ENCODE data around the gene AKR1C2. TPM values are rescaled to one million over a fixed set of nuclear protein-coding genes. Genes with fewer than 3 reads are reported as not detected.

The AKR1C2 gene
- total RNA-seq, 1 experiment from 2014 or later, result 0.25 TPM

DNA sequence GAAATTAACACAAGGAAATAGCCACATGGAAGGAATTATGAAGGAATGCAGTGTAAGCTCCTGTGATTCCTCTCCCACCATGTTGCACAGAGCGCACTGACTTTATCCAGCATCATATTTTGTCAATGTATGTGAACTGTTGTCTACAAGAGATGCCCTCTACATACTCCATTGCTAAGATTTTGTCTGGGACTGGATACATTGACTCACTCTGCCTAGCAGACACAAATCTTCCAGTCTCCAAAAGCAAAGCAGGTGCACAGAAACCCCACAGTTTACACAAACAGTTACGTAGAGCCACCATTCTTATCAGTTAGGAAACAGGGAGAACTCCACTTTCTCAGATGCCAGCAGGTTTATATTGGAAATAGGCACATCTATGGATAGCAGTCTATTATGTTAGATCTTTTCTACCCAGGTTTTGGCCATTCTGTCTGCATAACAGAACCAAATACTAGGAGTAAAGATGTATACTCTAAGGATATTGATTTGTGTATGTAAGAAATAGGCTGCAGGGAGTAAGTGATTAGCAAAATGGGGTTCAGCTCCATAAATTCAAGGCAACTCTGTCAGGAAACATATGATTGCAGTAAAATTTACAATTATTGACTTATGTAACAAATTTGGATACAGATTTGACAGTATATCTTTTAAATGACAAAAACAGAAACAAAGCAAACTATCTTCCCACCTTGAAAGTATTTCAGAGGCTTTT, 1.5 kb downstream of the AKR1C2 start:
- no TSS peak for BruUV-seq (replicated peaks)
- ATAC-seq, result no peak

DNA sequence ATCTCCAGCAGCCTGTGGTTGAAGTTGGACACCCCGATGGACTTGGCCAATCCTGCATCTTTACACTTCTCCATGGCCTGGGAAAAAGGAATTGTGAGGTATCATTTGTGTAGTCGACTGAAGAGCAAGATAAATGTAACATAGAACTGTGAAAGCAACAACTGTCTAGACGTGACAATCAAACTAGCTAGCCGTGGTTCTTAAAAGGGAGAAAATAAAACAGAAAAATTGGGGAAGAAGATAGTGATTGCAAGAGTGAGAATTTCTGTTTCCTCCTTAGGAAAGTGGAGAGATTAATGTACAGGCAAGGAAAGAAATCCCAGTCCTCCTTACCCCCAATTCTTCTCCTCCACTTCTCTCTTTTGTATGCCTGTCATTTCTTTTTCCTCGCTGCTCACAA, 5.0 kb downstream of the AKR1C2 start:
- Histone ChIP-seq H3K9ac (ENCODE audit: low read length) (no peak overlapping the region), H3K9me2 (ENCODE audit: insufficient read depth) (no peaks in the 10 kb centered on the region), H3K9me3 (ENCODE audit: control insufficient read depth in 1 of 2, insufficient read depth in 1 of 2, low read depth in 1 of 2, low read length in 2 of 2) (no peaks in the 10 kb centered on the region), H3K4me2 (ENCODE audit: low read length) (no peak overlapping the region), H3K4me1 (ENCODE audit: control insufficient read depth in 1 of 2, insufficient read depth in 2 of 2, low read length in 2 of 2) (no peaks in the 10 kb centered on the region), H3K79me2 (ENCODE audit: insufficient read depth, low read length) (no peaks in the 10 kb centered on the region), H3K27ac (ENCODE audit: low read depth, low read length) (no peak overlapping the region), H2AFZ (ENCODE audit: low read depth, low read length, poor library complexity, severe bottlenecking) (no peak overlapping the region), H3K4me3 (replicated peaks in 1 of 2; ENCODE audit: low read depth in 1 of 2, low read length in 2 of 2) (no peak overlapping the region), H3K27me3 (ENCODE audit: insufficient read depth, low read length) (no peaks in the 10 kb centered on the region), H3K36me3 (ENCODE audit: control insufficient read depth in 1 of 2, insufficient read depth in 2 of 2, low read length in 2 of 2) (no peaks in the 10 kb centered on the region), H4K20me1 (ENCODE audit: insufficient read depth) (no peaks in the 10 kb centered on the region)
- intact Hi-C loops (cut with micrococcal nuclease), result loop anchor here (1.0 kb wide), 1 partner anchor 29 kb away; no protein-coding TSS in a partner anchor
- no peak for DNase-seq (ENCODE audit: low read depth, low spot score)
- no TSS peak for BruUV-seq (replicated peaks)
- ATAC-seq, result no peak
- ChIA-PET POLR2A (no interaction called here), RAD21 (ENCODE audit: low non-redundant PET in 1 of 2, low total read pairs in 2 of 2, uncharacterized antibody in 2 of 2, unreplicated experiment in 2 of 2) (no interaction called here), CTCF (no interaction called here)
- no peak for TF ChIP-seq FOSL1 (IDR thresholded peaks at IDR 0.05; ENCODE audit: low read depth)
- no peak for TF ChIP-seq POLR2AphosphoS5 (IDR thresholded peaks at IDR 0.05; ENCODE audit: low read depth, low read length)
- TF ChIP-seq, protein P1, sequence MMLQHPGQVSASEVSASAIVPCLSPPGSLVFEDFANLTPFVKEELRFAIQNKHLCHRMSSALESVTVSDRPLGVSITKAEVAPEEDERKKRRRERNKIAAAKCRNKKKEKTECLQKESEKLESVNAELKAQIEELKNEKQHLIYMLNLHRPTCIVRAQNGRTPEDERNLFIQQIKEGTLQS (IDR thresholded peaks at IDR 0.05), result no peak
- TF ChIP-seq, protein P2, sequence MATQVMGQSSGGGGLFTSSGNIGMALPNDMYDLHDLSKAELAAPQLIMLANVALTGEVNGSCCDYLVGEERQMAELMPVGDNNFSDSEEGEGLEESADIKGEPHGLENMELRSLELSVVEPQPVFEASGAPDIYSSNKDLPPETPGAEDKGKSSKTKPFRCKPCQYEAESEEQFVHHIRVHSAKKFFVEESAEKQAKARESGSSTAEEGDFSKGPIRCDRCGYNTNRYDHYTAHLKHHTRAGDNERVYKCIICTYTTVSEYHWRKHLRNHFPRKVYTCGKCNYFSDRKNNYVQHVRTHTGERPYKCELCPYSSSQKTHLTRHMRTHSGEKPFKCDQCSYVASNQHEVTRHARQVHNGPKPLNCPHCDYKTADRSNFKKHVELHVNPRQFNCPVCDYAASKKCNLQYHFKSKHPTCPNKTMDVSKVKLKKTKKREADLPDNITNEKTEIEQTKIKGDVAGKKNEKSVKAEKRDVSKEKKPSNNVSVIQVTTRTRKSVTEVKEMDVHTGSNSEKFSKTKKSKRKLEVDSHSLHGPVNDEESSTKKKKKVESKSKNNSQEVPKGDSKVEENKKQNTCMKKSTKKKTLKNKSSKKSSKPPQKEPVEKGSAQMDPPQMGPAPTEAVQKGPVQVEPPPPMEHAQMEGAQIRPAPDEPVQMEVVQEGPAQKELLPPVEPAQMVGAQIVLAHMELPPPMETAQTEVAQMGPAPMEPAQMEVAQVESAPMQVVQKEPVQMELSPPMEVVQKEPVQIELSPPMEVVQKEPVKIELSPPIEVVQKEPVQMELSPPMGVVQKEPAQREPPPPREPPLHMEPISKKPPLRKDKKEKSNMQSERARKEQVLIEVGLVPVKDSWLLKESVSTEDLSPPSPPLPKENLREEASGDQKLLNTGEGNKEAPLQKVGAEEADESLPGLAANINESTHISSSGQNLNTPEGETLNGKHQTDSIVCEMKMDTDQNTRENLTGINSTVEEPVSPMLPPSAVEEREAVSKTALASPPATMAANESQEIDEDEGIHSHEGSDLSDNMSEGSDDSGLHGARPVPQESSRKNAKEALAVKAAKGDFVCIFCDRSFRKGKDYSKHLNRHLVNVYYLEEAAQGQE (IDR thresholded peaks at IDR 0.05; ENCODE audit: low read depth), result no peak
- TF ChIP-seq, protein P3, sequence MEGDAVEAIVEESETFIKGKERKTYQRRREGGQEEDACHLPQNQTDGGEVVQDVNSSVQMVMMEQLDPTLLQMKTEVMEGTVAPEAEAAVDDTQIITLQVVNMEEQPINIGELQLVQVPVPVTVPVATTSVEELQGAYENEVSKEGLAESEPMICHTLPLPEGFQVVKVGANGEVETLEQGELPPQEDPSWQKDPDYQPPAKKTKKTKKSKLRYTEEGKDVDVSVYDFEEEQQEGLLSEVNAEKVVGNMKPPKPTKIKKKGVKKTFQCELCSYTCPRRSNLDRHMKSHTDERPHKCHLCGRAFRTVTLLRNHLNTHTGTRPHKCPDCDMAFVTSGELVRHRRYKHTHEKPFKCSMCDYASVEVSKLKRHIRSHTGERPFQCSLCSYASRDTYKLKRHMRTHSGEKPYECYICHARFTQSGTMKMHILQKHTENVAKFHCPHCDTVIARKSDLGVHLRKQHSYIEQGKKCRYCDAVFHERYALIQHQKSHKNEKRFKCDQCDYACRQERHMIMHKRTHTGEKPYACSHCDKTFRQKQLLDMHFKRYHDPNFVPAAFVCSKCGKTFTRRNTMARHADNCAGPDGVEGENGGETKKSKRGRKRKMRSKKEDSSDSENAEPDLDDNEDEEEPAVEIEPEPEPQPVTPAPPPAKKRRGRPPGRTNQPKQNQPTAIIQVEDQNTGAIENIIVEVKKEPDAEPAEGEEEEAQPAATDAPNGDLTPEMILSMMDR (IDR thresholded peaks at IDR 0.05 in 2 of 3, conservative IDR thresholded peaks at IDR 0.05 in 1 of 3; ENCODE audit: borderline replicate concordance in 1 of 3, insufficient read depth in 1 of 3, low read depth in 2 of 3, low read length in 2 of 3), result no peak

More for the DNA sequence above, 1.5 kb downstream of the AKR1C2 start:
- Histone ChIP-seq H3K9me2 (ENCODE audit: insufficient read depth) (no peaks in the 10 kb centered on the region), H3K27ac (ENCODE audit: low read depth, low read length) (no peak overlapping the region), H3K4me2 (ENCODE audit: low read length) (no peak overlapping the region), H3K36me3 (ENCODE audit: control insufficient read depth in 1 of 2, insufficient read depth in 2 of 2, low read length in 2 of 2) (no peaks in the 10 kb centered on the region), H4K20me1 (ENCODE audit: insufficient read depth) (no peaks in the 10 kb centered on the region), H3K27me3 (ENCODE audit: insufficient read depth, low read length) (no peaks in the 10 kb centered on the region), H3K9me3 (ENCODE audit: control insufficient read depth in 1 of 2, insufficient read depth in 1 of 2, low read depth in 1 of 2, low read length in 2 of 2) (no peaks in the 10 kb centered on the region), H3K4me1 (ENCODE audit: control insufficient read depth in 1 of 2, insufficient read depth in 2 of 2, low read length in 2 of 2) (no peaks in the 10 kb centered on the region), H2AFZ (ENCODE audit: low read depth, low read length, poor library complexity, severe bottlenecking) (no peak overlapping the region), H3K4me3 (replicated peaks in 1 of 2; ENCODE audit: low read depth in 1 of 2, low read length in 2 of 2) (no peak overlapping the region), H3K9ac (ENCODE audit: low read length) (no peak overlapping the region), H3K79me2 (ENCODE audit: insufficient read depth, low read length) (no peaks in the 10 kb centered on the region)
- intact Hi-C loops (cut with micrococcal nuclease), result no loop called here
- RAD21 ChIA-PET (ENCODE audit: low non-redundant PET in 1 of 2, low total read pairs in 2 of 2, uncharacterized antibody in 2 of 2, unreplicated experiment in 2 of 2), result no interaction called here
- no peak for DNase-seq (ENCODE audit: low read depth, low spot score)
- CTCF ChIA-PET, result no interaction called here
- POLR2A ChIA-PET, result no interaction called here
- no peak for TF ChIP-seq EZH2phosphoT487 (IDR thresholded peaks at IDR 0.05; ENCODE audit: borderline replicate concordance)
- no peak for TF ChIP-seq SRF (IDR thresholded peaks at IDR 0.05; ENCODE audit: low read depth)
- TF ChIP-seq CBX3 (IDR thresholded peaks at IDR 0.05; ENCODE audit: low read depth), result no peak
- TF ChIP-seq CEBPB (IDR thresholded peaks at IDR 0.05; ENCODE audit: low read depth), result no peak
- TF ChIP-seq SIN3A (IDR thresholded peaks at IDR 0.05; ENCODE audit: low read depth), result no peak
- TF ChIP-seq ZNF274 (IDR thresholded peaks at IDR 0.05; ENCODE audit: low read depth, low read length), result no peak
- no peak for TF ChIP-seq RAD21 (IDR thresholded peaks at IDR 0.05; ENCODE audit: low read depth)
- no peak for TF ChIP-seq FOSL1 (IDR thresholded peaks at IDR 0.05; ENCODE audit: low read depth)
- TF ChIP-seq, protein P4, sequence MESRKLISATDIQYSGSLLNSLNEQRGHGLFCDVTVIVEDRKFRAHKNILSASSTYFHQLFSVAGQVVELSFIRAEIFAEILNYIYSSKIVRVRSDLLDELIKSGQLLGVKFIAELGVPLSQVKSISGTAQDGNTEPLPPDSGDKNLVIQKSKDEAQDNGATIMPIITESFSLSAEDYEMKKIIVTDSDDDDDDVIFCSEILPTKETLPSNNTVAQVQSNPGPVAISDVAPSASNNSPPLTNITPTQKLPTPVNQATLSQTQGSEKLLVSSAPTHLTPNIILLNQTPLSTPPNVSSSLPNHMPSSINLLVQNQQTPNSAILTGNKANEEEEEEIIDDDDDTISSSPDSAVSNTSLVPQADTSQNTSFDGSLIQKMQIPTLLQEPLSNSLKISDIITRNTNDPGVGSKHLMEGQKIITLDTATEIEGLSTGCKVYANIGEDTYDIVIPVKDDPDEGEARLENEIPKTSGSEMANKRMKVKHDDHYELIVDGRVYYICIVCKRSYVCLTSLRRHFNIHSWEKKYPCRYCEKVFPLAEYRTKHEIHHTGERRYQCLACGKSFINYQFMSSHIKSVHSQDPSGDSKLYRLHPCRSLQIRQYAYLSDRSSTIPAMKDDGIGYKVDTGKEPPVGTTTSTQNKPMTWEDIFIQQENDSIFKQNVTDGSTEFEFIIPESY (IDR thresholded peaks at IDR 0.05; ENCODE audit: extremely low read depth, insufficient replicate concordance, low read length), result no peak
- TF ChIP-seq TCF7L2 (IDR thresholded peaks at IDR 0.05; ENCODE audit: borderline replicate concordance, extremely low read depth, insufficient read depth, insufficient read length), result no peak

All from HCT116 (cell line).